H1 (cell line): ENCODE results near the gene CDC123. TPM values are rescaled to one million over a fixed set of nuclear protein-coding genes. Genes with fewer than 3 reads are reported as not detected.

Source experiments
- CTCF ChIA-PET: fragments of 300-600 bp; sonication (Branson Sonifier 250); formaldehyde crosslinking; loops from one replicate; lab custom pipeline; 2021; ENCODE audit not compliant: partially characterized antibody; lab: Charles Lee
- POLR2A ChIA-PET: fragments of 300-600 bp; sonication (Branson Sonifier 250); formaldehyde crosslinking; loops from one replicate; lab custom pipeline; 2021; ENCODE audit warnings: inconsistent platforms; ENCODE audit not compliant: partially characterized antibody; lab: Charles Lee
- DNase-seq, 2 experiments: peaks; one replicate each; pipeline versions ENCODE4 v3.0.0 to v3.0.0-alpha.2; 2010 to 2022; ENCODE audit warnings: low spot score in 2 of 2, low read depth in 1 of 2, mixed read lengths in 1 of 2
- FAIRE-seq: peaks from 2 replicates; lab custom pipeline; 2011; peaks lifted over from hg19 to GRCh38; lab: Jason Lieb, UNC
- H2AFZ ChIP-seq: 2 replicates; pipeline ENCODE4 v1.8.1; 2012; ENCODE audit warnings: low read length, inconsistent platforms
- H2AK5ac ChIP-seq: 2 replicates; pipeline ENCODE4 v1.6.1; 2013; ENCODE audit warnings: low read depth, low read length
- H2BK120ac ChIP-seq: replicated peaks from 2 replicates; pipeline ENCODE3; 2013; ENCODE audit warnings: low read depth, low read length, inconsistent platforms
- H2BK12ac ChIP-seq: 2 replicates; pipeline ENCODE4 v1.6.1; 2013; ENCODE audit warnings: low read depth, low read length
- H2BK15ac ChIP-seq: 2 replicates; pipeline ENCODE4 v1.6.1; 2013; ENCODE audit warnings: low read length
- H2BK20ac ChIP-seq: 2 replicates; pipeline ENCODE4 v1.6.1; 2013; ENCODE audit warnings: low read length
- H2BK5ac ChIP-seq: 2 replicates; pipeline ENCODE4 v1.6.1; 2013; ENCODE audit warnings: low read depth, low read length
- H3K14ac ChIP-seq: 2 replicates; pipeline ENCODE4 v1.6.1; 2013; ENCODE audit warnings: inconsistent platforms; ENCODE audit not compliant: insufficient read length
- H3K18ac ChIP-seq: 2 replicates; pipeline ENCODE4 v1.6.1; 2013; ENCODE audit warnings: low read length; ENCODE audit errors: extremely low read depth
- H3K23ac ChIP-seq: 2 replicates; pipeline ENCODE4 v1.6.1; 2013; ENCODE audit warnings: inconsistent platforms; ENCODE audit not compliant: insufficient read length
- H3K23me2 ChIP-seq: 2 replicates; pipeline ENCODE4 v1.6.1; 2013; ENCODE audit warnings: low read depth, low read length
- H3K27ac ChIP-seq: 2 replicates; pipeline ENCODE4 v1.6.1; 2011; ENCODE audit warnings: low read depth, low read length, inconsistent platforms
- H3K27me3 ChIP-seq, 4 experiments: replicated peaks in 1 of 4; 1 replicate in 1 of 4; 2 replicates in 3 of 4; pipeline versions ENCODE4 v1.6.1 to v1.8.1; 2011 to 2013; ENCODE audit warnings: low read length in 3 of 4, mild to moderate bottlenecking in 3 of 4, inconsistent platforms in 2 of 4, mixed read lengths in 2 of 4, moderate library complexity in 1 of 4; ENCODE audit not compliant: control insufficient read depth in 3 of 4, insufficient read depth in 3 of 4; ENCODE audit errors: extremely low read depth in 1 of 4
- H3K36me3 ChIP-seq, 4 experiments: 2 replicates each; pipeline versions ENCODE4 v1.6.1 to v1.8.1; 2011 to 2013; ENCODE audit warnings: mild to moderate bottlenecking in 4 of 4, low read length in 3 of 4, moderate library complexity in 2 of 4, control low read depth in 1 of 4, inconsistent platforms in 1 of 4; ENCODE audit not compliant: insufficient read depth in 4 of 4, control insufficient read depth in 2 of 4
- H3K4ac ChIP-seq: replicated peaks from 2 replicates; pipeline ENCODE3; 2013; ENCODE audit warnings: low read length, low read depth, mixed read lengths, inconsistent platforms; ENCODE audit not compliant: insufficient read length
- H3K4me1 ChIP-seq, 4 experiments: replicated peaks in 1 of 4; 1 replicate in 1 of 4; 2 replicates in 3 of 4; pipeline versions ENCODE4 v1.6.1 to v1.8.1; 2011 to 2013; ENCODE audit warnings: low read length in 3 of 4, inconsistent platforms in 2 of 4, mixed read lengths in 1 of 4; ENCODE audit not compliant: insufficient read depth in 4 of 4, control insufficient read depth in 3 of 4
- H3K4me2 ChIP-seq, 2 experiments: 2 replicates each; pipeline versions ENCODE4 v1.6.1 to v1.8.1; 2011 to 2013; ENCODE audit warnings: low read depth in 2 of 2, low read length in 2 of 2, control low read depth in 1 of 2, inconsistent platforms in 1 of 2, mild to moderate bottlenecking in 1 of 2; ENCODE audit not compliant: insufficient read depth in 1 of 2
- H3K4me3 ChIP-seq, 4 experiments: fragments of 200-600, 300-600 bp in 1 of 4; sonication (generic), shearing (Covaris generic), sonication (Bioruptor Twin) in 1 of 4; 2 replicates each; pipeline versions ENCODE4 v1.5.1 to v1.8.1; 2011 to 2016; ENCODE audit warnings: low read length in 4 of 4, low read depth in 3 of 4, control low read depth in 2 of 4, inconsistent platforms in 2 of 4, mild to moderate bottlenecking in 2 of 4, mixed read lengths in 1 of 4, moderate library complexity in 1 of 4; ENCODE audit not compliant: insufficient read depth in 2 of 4; ENCODE audit errors: extremely low read depth in 1 of 4
- H3K56ac ChIP-seq: replicated peaks from 2 replicates; pipeline ENCODE3; 2013; ENCODE audit warnings: low read depth, mild to moderate bottlenecking, mixed read lengths, low read length, inconsistent platforms; ENCODE audit not compliant: insufficient read length
- H3K79me1 ChIP-seq: 2 replicates; pipeline ENCODE4 v1.6.1; 2013; ENCODE audit warnings: low read depth, low read length, control low read depth
- H3K79me2 ChIP-seq, 2 experiments: 2 replicates each; pipeline versions ENCODE4 v1.6.1 to v1.8.1; 2012 to 2013; ENCODE audit warnings: low read length in 2 of 2, mild to moderate bottlenecking in 2 of 2, inconsistent platforms in 1 of 2; ENCODE audit not compliant: insufficient read depth in 2 of 2, control insufficient read depth in 1 of 2
- H3K9ac ChIP-seq, 4 experiments: replicated peaks in 1 of 4; 1 replicate in 1 of 4; 2 replicates in 3 of 4; pipeline versions ENCODE4 v1.6.1 to v1.8.1; 2011 to 2013; ENCODE audit warnings: low read depth in 3 of 4, low read length in 3 of 4, control low read depth in 2 of 4, mild to moderate bottlenecking in 2 of 4, moderate library complexity in 2 of 4, inconsistent platforms in 1 of 4; ENCODE audit errors: extremely low read depth in 1 of 4
- H3K9me3 ChIP-seq, 2 experiments: 2 replicates each; pipeline versions ENCODE4 v1.6.1 to v1.8.1; 2012 to 2013; ENCODE audit warnings: mild to moderate bottlenecking in 2 of 2, moderate library complexity in 2 of 2, control low read depth in 1 of 2, inconsistent platforms in 1 of 2, low read depth in 1 of 2, low read length in 1 of 2, mixed read lengths in 1 of 2; ENCODE audit not compliant: insufficient read depth in 2 of 2
- H4K20me1 ChIP-seq, 2 experiments: replicated peaks in 1 of 2; 2 replicates each; pipeline versions ENCODE3 to v1.8.1; 2011 to 2013; ENCODE audit warnings: inconsistent platforms in 2 of 2, low read length in 2 of 2, mild to moderate bottlenecking in 1 of 2; ENCODE audit not compliant: insufficient read depth in 2 of 2, control insufficient read depth in 1 of 2
- H4K5ac ChIP-seq: 2 replicates; pipeline ENCODE4 v1.6.1; 2013; ENCODE audit warnings: low read length, low read depth, mixed read lengths, inconsistent platforms; ENCODE audit not compliant: insufficient read length
- H4K8ac ChIP-seq: 2 replicates; pipeline ENCODE4 v1.8.0; 2013; ENCODE audit warnings: mild to moderate bottlenecking, moderate library complexity, low read length, inconsistent platforms; ENCODE audit not compliant: insufficient read depth; ENCODE audit errors: extremely low read depth
- H4K91ac ChIP-seq: replicated peaks from 2 replicates; pipeline ENCODE3; 2013; ENCODE audit warnings: low read length, mixed read lengths, inconsistent platforms; ENCODE audit not compliant: insufficient read length
- CEBPB ChIP-seq: IDR thresholded peaks from 2 replicates; pipeline ENCODE4 v1.6.1; 2012; ENCODE audit warnings: low read depth, low read length
- CTBP2 ChIP-seq: IDR thresholded peaks from 2 replicates; pipeline ENCODE4 v1.7.0; 2011; ENCODE audit warnings: borderline replicate concordance, mild to moderate bottlenecking, moderate library complexity, mixed read lengths, low read length; ENCODE audit not compliant: insufficient read depth, insufficient read length
- GTF2F1 ChIP-seq: IDR thresholded peaks from 2 replicates; pipeline ENCODE4 v1.6.1; 2012; ENCODE audit warnings: low read depth, low read length, improper control_type of control experiment, borderline replicate concordance
- HDAC6 ChIP-seq: IDR thresholded peaks from one replicate; pipeline ENCODE4 v1.7.1; 2012; ENCODE audit warnings: low read depth, mild to moderate bottlenecking, inconsistent platforms, low read length, moderate library complexity
- KDM1A ChIP-seq: fragments of 200-600, 300-600 bp; sonication (generic); IDR thresholded peaks from 2 replicates; pipeline ENCODE4 v1.7.1; 2016; ENCODE audit warnings: mild to moderate bottlenecking, low read length, borderline replicate concordance
- RFX5 ChIP-seq: IDR thresholded peaks from 2 replicates; pipeline ENCODE4 v1.6.1; 2011; ENCODE audit warnings: low read depth, low read length, improper control_type of control experiment, borderline replicate concordance
- SIRT6 ChIP-seq: IDR thresholded peaks from one replicate; pipeline ENCODE4 v1.7.1; 2012; ENCODE audit warnings: low read length, inconsistent platforms
- SIX5 ChIP-seq: IDR thresholded peaks from 2 replicates; pipeline ENCODE4 v1.6.1; 2011; ENCODE audit warnings: mild to moderate bottlenecking, low read depth, low read length
- SUZ12 ChIP-seq: fragments of 200-600 bp; sonication (generic); IDR thresholded peaks from 2 replicates; pipeline ENCODE4 v1.6.1; 2012; ENCODE audit warnings: mild to moderate bottlenecking, inconsistent platforms, low read length, moderate library complexity, mixed read lengths
- TAF1 ChIP-seq: IDR thresholded peaks from 2 replicates; pipeline ENCODE4 v1.6.1; 2011; ENCODE audit warnings: mild to moderate bottlenecking, low read depth, low read length
- TEAD4 ChIP-seq: IDR thresholded peaks from 2 replicates; pipeline ENCODE4 v1.6.1; 2012; ENCODE audit warnings: low read depth, low read length, inconsistent platforms, mixed read lengths
- WGBS, 2 experiments: shearing (Covaris generic) in 1 of 2; methylation state at CpG; one replicate each; pipeline versions ENCODE4 v1.1.6 to v1.1.7; 2013 to 2015; ENCODE audit warnings: low lambda C conversion rate in 2 of 2, mixed read lengths in 2 of 2, inconsistent platforms in 1 of 2, low coverage in 1 of 2, missing lambda C conversion rate in 1 of 2; ENCODE audit not compliant: insufficient replicate concordance in 2 of 2, insufficient coverage in 1 of 2, insufficient read length in 1 of 2; ENCODE audit errors: extremely low coverage in 1 of 2, missing lambda C conversion rate in 1 of 2; 5-methylcytosine and 5-hydroxymethylcytosine counted together
- polyA plus RNA-seq, 7 experiments: library from polyadenylated mRNA; depleted of rRNA in 3 of 7; stranded (reverse) in 5 of 7; unstranded in 2 of 7; fragments of >200 nt in 5 of 7; fragments of 200-250 nt in 2 of 7; gene quantifications; 1 replicate in 5 of 7; 2 replicates in 1 of 7; 4 replicates in 1 of 7; pipeline versions ENCODE4 v1.2.1 to v1.2.3, GENCODE V29; 2011 to 2013; ENCODE audit warnings: missing spikeins in 2 of 7, mixed read lengths in 2 of 7
- total RNA-seq: library from RNA; stranded (reverse); fragmentation: NEBNext Ultra II Directional; extraction: Animal tissue kit (Norgen Biotek cat#: 25700); gene quantifications from 2 replicates; pipeline ENCODE4 v1.2.1, GENCODE V29; 2021

CDC123 gene
- total and polyA plus RNA-seq, 2 of the 8 experiments (the other 6 are each of a cell fraction or from before 2014, with no cell fraction given) = 115 to 202 TPM

GRCh38 chr10:12235116-12235694, 39.2 kb downstream of the CDC123 start:
- FAIRE-seq (no peak), DNase-seq (no peak)
- Histone ChIP-seq H3K79me1 (no peaks in the 10 kb centered on the region), H4K91ac (no peak overlapping the region), H3K14ac (no peak overlapping the region), H3K9ac (no peak overlapping the region), H3K36me3 (peaks cover 2 to 68% (median 37%) of the 10 kb centered on the region in 4 experiments), H2BK120ac (no peak overlapping the region), H2BK15ac (no peak overlapping the region), H3K23ac (no peak overlapping the region), H3K4ac (no peak overlapping the region), H2AK5ac (no peak overlapping the region), H3K9me3 (no peaks in the 10 kb centered on the region), H3K4me2 (no peak overlapping the region), H3K18ac (no peak overlapping the region), H3K27ac (no peak overlapping the region), H4K5ac (no peak overlapping the region), H3K4me1 (no peaks in the 10 kb centered on the region), H2BK5ac (no peak overlapping the region), H2BK12ac (no peak overlapping the region), H4K8ac (no peak overlapping the region), H3K56ac (no peak overlapping the region), H2BK20ac (no peak overlapping the region), H4K20me1 (peaks cover 0 to 2% of the 10 kb centered on the region in 2 experiments), H3K79me2 (peaks cover 0 to under 1% of the 10 kb centered on the region in 2 experiments; a peak in 1 of 4 replicates), H3K4me3 (no peak overlapping the region), H2AFZ (no peak overlapping the region), H3K23me2 (no peaks in the 10 kb centered on the region), H3K27me3 (no peaks in the 10 kb centered on the region)
- ChIA-PET POLR2A (no interaction called here), CTCF (no interaction called here)
- 94% methylated on average over 3 of the region's 3 CpGs; no CpG with 5 or more reads in 1 of the 2 experiments for WGBS, 2 experiments
- no peak for TF ChIP-seq SIRT6
- no peak for TF ChIP-seq SIX5
- TF ChIP-seq TEAD4 = no peak
- no peak for TF ChIP-seq CEBPB
- no peak for TF ChIP-seq RFX5
- TF ChIP-seq CTBP2 = no peak
- no peak for TF ChIP-seq GTF2F1
- TF ChIP-seq HDAC6 = no peak
- TF ChIP-seq TAF1 = no peak
- TF ChIP-seq KDM1A = no peak
- TF ChIP-seq SUZ12 = no peak
